Ovary (tissue), 3 donors: ENCODE results near the gene FGGY.

Experiments used
- CTCF ChIP-seq, 3 donors: fragments of 450-650 bp in 2 of 3; fragments of 200-600 bp in 1 of 3; IDR thresholded peaks; one replicate each; pipeline versions ENCODE4 v1.5.1 to v1.8.0; 2016 to 2022; ENCODE audit warnings: antibody characterized with exemption in 3 of 3, mild to moderate bottlenecking in 1 of 3
- EP300 ChIP-seq: sonication (generic); formaldehyde crosslinking; IDR thresholded peaks from one replicate; pipeline ENCODE4 v1.6.1; 2017; ENCODE audit warnings: antibody characterized with exemption
- donor health status: DM: no; HTN: no; CAD: no.

GRCh38 chr1:59707178-59707791 lies 410.4 kb downstream of the FGGY start:
- TF ChIP-seq CTCF (IDR thresholded peaks at IDR 0.05) (no peak), EP300 (no peak)
